ENCODE data around the gene RPEL1.
"Not testable (repeated sequence)": the region's sequence is repeated elsewhere in the genome, so short reads cannot be mapped to it uniquely, and the experiment has no call there.

Gene RPEL1

GRCh38 chr10:103245587-103245986, at the start of gene RPEL1:
Gene RPEL1 (plus strand): TSS chr10:103245887. CDS start chr10:103245997, 110 bp downstream.
- not testable (repeated sequence) for DNase-seq (ENCODE audit: low spot score)

GRCh38 chr10:103196516-103196915, 49.2 kb upstream of the RPEL1 start:
- no peak for DNase-seq (ENCODE audit: low spot score)

GRCh38 chr10:103197174-103197573, 48.5 kb upstream of the RPEL1 start:
- DNase-seq (ENCODE audit: low spot score) = peak; percentile 42

GRCh38 chr10:103197903-103198302, 47.8 kb upstream of the RPEL1 start:
- no peak for DNase-seq (ENCODE audit: low spot score)

GRCh38 chr10:103198648-103199047, 47.0 kb upstream of the RPEL1 start:
- no peak for DNase-seq (ENCODE audit: low spot score)

GRCh38 chr10:103199488-103199887, 46.2 kb upstream of the RPEL1 start:
- DNase-seq (ENCODE audit: low spot score) = no peak

GRCh38 chr10:103202319-103202718, 43.4 kb upstream of the RPEL1 start:
- no peak for DNase-seq (ENCODE audit: low spot score)

GRCh38 chr10:103203466-103203865, 42.2 kb upstream of the RPEL1 start:
- DNase-seq (ENCODE audit: low spot score) = no peak

GRCh38 chr10:103204353-103205255, 41.1 kb upstream of the RPEL1 start:
- no peak for DNase-seq (ENCODE audit: low spot score)

- not testable (repeated sequence) for DNase-seq (ENCODE audit: low spot score)
Observed at GRCh38 chr10:103205401-103205800, 40.3 kb upstream of the RPEL1 start.

GRCh38 chr10:103206715-103207114, 39.0 kb upstream of the RPEL1 start:
- DNase-seq (ENCODE audit: low spot score) = not testable (repeated sequence)

GRCh38 chr10:103207141-103207540, 38.5 kb upstream of the RPEL1 start:
- no peak for DNase-seq (ENCODE audit: low spot score)

- not testable (repeated sequence) for DNase-seq (ENCODE audit: low spot score)
Observed at GRCh38 chr10:103207643-103208042, 38.0 kb upstream of the RPEL1 start.

GRCh38 chr10:103210262-103210661, 35.4 kb upstream of the RPEL1 start:
- DNase-seq (ENCODE audit: low spot score) = not testable (repeated sequence)

- DNase-seq (ENCODE audit: low spot score) = no peak
Observed at GRCh38 chr10:103215601-103216000, 30.1 kb upstream of the RPEL1 start.

GRCh38 chr10:103216362-103216761, 29.3 kb upstream of the RPEL1 start:
- peak; percentile 11 for DNase-seq (ENCODE audit: low spot score)

GRCh38 chr10:103224133-103224532, 21.6 kb upstream of the RPEL1 start:
- DNase-seq (ENCODE audit: low spot score) = no peak

GRCh38 chr10:103224721-103225120, 21.0 kb upstream of the RPEL1 start:
- DNase-seq (ENCODE audit: low spot score) = not testable (repeated sequence)

GRCh38 chr10:103225939-103226338, 19.7 kb upstream of the RPEL1 start:
- no peak for DNase-seq (ENCODE audit: low spot score)

GRCh38 chr10:103227416-103227815, 18.3 kb upstream of the RPEL1 start:
- no peak for DNase-seq (ENCODE audit: low spot score)

GRCh38 chr10:103231047-103231551, 14.6 kb upstream of the RPEL1 start:
- DNase-seq (ENCODE audit: low spot score) = peak; percentile 62

- DNase-seq (ENCODE audit: low spot score) = peak; percentile 16
Observed at GRCh38 chr10:103232131-103232673, 13.5 kb upstream of the RPEL1 start.
